Middle frontal gyrus (tissue), 1 donor: Measurements from ENCODE around the gene OR5K2.

Experiments used
- DNase-seq: peaks from one replicate; pipeline ENCODE4 v3.0.0-alpha.2; 2015; ENCODE audit warnings: low spot score; ENCODE audit errors: extremely low spot score

The OR5K2 gene

DNA sequence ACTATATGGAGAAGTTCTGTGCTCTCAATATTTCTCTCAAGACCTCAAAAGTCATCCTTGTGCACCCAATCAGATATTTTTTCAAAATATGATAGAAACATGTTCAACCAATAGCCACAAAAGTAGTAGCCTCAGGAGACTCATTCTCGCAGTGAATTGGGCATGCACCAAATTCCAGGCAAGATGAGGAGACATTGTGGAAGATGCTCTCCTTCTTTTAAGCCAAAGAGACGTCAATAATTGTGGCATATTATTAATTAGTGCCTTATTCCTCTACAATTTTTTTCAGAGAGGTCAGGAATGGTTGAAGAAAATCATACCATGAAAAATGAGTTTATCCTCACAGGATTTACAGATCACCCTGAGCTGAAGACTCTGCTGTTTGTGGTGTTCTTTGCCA is at the start of gene OR5K2:
TSS of gene OR5K2 (plus strand) at position 301 of the 400 bp plus-strand sequence. CDS start at position 301, 0 bp downstream.
- no peak for DNase-seq

GRCh38 chr3:98449606-98450193 is 47.8 kb upstream of the OR5K2 start:
- no peak for DNase-seq

DNA sequence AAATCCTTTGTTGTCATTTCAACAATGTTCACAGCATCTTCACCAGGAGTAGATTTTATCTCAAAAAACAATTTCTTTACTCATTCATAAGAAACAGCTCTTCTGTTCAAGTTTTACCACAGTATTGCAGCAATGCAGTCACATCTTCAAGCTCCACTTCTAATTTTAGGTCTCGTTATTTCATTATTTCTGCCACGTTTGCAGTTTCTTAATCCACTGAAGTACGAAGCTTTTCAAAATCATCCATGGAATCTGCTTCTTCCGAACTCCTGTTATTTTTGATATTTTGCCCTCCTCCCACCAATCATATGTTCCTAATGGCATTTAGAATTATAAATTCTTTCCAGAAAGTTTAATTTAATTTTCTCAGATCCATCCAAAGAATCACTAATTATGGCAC is 47.1 kb upstream of the OR5K2 start:
- no peak for DNase-seq

GRCh38 chr3:98453827-98454226 is 43.7 kb upstream of the OR5K2 start:
- DNase-seq: no peak

GRCh38 chr3:98454929-98455328 is 42.6 kb upstream of the OR5K2 start:
- no peak for DNase-seq

GRCh38 chr3:98457543-98457942 is 39.9 kb upstream of the OR5K2 start:
- no peak for DNase-seq

DNA sequence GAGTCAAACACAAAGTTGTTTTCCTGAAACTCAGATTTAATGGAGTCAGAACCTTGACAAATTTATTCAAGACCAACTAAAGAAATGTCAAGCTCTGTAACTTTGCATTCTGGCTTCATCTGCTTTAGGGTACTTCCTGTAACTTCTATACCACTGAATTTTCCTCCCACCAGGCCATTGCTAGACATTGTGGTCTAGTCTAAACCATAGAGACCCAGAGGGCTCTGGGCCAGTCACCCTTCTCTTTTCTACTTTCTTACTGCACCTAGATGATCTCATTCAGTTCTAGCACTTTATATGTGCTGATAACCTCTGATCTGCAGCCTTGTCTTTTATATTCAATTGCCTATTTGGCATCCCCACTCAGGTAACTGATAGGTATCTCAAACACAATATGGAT is 37.3 kb upstream of the OR5K2 start:
- no peak for DNase-seq

DNA sequence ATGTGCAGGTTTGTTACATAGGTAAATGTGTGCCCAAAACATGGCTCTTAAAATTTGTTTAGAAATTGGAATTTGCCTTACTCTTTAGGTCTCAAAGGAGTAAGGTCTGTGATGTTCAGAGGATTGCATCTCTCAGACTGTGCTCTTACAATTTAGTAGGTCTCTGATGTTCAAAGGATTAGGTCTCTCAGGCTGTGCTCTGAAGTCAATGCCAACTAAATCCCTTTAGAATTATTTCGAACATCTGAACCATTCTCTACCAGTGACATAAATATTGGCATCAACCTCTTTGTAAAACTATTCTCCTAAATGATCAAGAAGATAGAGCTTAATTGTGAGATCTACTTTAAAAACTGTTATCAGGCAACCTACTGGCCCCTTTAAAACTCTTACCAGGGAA is 34.6 kb upstream of the OR5K2 start, which contains the start of gene OR5K1:
TSS of gene OR5K1 (plus strand) at position 301 of the 400 bp plus-strand sequence. CDS start 6,376 bp downstream, outside the sequence.
- no peak for DNase-seq

- no peak for DNase-seq
These were observed 14.6 kb upstream of the OR5K2 start for GRCh38 chr3:98482717-98483482.

DNA sequence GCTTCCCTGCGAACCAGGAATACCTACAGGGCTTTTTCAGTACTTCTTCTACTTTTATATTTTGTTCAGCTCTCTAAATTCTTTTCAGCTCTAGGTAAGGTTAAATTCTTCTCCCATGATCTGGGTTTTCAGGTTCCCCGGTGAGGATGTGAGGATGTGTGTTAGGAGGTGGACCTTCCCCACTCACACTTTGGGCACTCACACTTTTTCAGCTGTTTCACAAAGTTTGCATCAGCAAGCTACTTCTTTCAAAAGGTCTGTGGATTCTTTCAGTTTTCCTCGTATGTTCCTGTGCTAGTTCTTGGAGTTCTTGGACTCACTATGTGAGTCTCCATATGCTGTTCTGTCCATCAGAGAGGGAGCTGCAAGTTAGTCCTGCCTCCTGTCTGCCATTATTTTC is 13.9 kb upstream of the OR5K2 start:
- DNase-seq: no peak

- no peak for DNase-seq
These were observed 2.5 kb downstream of the OR5K2 start for GRCh38 chr3:98500019-98500418.

- no peak for DNase-seq
These were observed 3.8 kb downstream of the OR5K2 start for GRCh38 chr3:98501270-98501669.

DNA sequence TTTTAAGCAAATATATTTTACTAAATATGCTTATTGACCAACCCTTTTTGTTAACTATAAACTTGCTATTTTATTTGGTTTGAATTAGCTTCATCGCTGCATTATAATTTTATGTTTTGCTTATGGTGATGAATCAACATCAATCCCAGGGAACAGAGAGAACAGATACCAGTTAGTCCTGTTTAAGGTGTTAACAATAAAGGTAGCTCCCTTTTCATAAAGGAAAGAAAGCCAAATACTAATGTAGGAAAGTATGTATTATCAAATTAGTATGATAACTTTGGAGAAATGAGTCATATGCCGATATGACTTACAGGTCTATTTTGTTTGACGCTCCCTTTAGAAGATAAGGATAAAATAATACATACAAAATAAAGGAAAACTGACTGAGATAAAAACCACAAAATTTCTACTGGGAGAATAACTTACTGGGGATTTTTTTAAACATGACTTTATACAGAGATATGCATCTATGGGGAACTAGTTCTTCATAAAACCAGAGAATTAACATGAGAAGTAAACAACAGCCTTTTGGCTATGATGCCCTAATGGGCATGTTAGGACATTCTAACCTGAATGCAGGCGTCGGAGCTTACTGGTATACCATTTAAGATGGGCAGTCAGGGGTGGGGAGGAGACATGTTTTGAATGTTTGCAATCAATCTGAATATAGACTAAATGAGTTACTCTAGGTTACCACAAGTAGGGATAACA is 4.5 kb downstream of the OR5K2 start:
- no peak for DNase-seq

DNA sequence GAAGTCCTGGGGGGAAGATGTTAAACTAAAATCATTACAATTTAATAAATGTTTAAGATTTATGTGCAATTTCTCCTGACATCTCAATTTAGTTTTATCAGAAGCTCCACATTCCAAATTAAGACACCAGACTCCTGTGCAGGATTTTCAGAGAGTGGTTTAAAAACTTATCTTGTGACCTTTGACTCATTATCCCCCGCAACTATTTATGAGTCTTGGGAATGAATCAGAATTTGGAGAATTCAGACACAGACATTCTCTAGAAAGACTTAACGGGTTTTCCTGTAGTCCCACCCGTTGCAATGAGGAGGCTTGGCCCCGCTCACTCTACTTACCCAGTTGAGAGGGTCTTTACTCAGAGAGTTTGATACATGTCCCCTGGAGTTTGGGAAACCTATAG is 7.1 kb downstream of the OR5K2 start:
- no peak for DNase-seq

- no peak for DNase-seq
These were observed 11.1 kb downstream of the OR5K2 start for GRCh38 chr3:98508582-98508981.

- DNase-seq: no peak
These were observed 15.1 kb downstream of the OR5K2 start for GRCh38 chr3:98512576-98512975.

DNA sequence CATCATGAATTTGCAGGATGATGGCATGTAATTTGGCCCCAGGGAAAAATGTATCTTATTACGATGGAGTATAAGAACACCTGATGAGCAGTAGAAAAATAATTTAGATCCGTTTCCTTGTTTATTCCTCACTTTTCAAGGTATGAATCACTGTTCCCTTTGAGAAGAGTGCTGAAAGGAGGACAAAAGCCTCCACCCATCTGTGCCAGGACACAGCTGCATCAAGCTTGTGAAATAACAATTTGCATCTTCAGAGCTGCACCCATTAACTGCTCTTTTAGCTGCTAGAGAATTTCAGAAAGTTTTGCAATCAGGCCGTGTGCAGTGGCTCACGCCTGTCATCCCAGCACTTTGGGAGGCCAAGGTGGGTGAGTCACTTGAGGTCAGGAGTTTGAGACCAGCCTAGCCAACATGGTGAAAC is 15.6 kb downstream of the OR5K2 start:
- DNase-seq: no peak

DNA sequence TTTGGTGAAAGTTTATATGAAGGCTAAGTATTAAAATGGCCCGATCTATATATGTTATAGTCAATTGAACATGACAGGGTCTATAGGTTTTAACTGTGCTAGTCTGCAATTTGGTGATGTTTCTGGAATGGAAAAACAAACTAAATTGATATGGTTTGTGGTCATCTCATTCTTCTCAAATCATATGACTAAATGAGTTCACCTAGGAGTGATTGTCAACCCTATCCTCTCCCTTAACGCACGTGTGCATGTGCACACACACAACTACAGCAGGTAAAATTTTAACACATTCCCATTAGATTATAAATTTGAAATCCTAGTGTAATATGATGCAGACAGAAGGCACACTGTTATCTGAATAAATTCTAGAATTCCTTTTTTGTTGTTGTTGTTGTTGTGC is 16.3 kb downstream of the OR5K2 start:
- no peak for DNase-seq

DNA sequence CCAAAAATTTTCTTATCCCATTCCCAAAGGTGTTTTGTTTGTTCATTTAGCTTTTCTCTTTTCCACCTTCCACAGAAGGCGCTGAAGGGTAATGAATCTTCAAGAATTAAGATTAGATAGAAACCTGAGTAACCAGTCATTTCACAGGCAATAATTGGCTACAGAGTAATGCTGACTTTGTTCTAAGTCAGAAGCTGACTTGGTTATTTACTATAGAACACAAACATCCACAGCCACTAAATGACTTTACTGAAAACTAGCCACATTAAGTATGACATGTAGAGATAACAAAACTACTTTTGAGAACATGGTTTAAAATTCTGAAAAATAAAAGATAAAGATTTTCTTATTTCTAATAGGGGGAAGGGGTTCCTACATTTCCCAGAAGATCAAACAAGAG is 17.5 kb downstream of the OR5K2 start:
- DNase-seq: no peak

- peak; percentile 65 for DNase-seq
These were observed 21.3 kb downstream of the OR5K2 start for GRCh38 chr3:98518816-98519215.

- DNase-seq: no peak
These were observed 21.9 kb downstream of the OR5K2 start for GRCh38 chr3:98519351-98519750.

DNA sequence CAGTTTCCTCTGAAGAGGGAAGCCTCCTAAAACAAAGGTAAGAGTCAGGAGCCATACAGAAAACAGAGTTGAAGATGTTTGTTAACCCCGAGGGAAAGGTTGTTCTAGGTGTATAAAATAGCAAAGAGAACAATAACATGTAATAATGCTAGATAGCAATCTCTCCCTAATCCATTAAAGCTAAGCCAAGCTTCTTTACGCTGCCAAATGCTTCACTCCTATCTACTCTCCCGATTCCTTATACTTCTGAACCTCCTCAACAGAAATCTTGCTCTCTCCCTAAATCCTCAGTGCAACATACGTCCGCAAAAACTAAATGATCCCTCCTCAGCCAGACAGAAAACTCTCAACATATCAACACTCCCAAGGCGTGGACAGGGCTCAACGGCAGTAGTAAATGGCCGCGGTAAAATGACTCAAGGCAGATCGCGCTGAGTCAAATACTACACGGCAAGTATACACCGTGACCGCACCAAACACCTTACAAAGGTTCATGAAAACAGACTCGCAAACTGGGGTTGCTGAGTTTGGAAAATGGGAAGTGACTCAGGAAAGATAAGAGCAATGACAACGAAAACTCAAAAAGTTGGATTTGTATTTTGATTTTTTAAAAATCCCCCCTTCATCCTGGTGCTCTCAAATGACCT is 24.5 kb downstream of the OR5K2 start:
- no peak for DNase-seq
